ENCODE results near the gene ZNF714.
"Not testable (repeated sequence)": the region's sequence is repeated elsewhere in the genome, so short reads cannot be mapped to it uniquely, and the experiment has no call there.

ZNF714 gene

DNA sequence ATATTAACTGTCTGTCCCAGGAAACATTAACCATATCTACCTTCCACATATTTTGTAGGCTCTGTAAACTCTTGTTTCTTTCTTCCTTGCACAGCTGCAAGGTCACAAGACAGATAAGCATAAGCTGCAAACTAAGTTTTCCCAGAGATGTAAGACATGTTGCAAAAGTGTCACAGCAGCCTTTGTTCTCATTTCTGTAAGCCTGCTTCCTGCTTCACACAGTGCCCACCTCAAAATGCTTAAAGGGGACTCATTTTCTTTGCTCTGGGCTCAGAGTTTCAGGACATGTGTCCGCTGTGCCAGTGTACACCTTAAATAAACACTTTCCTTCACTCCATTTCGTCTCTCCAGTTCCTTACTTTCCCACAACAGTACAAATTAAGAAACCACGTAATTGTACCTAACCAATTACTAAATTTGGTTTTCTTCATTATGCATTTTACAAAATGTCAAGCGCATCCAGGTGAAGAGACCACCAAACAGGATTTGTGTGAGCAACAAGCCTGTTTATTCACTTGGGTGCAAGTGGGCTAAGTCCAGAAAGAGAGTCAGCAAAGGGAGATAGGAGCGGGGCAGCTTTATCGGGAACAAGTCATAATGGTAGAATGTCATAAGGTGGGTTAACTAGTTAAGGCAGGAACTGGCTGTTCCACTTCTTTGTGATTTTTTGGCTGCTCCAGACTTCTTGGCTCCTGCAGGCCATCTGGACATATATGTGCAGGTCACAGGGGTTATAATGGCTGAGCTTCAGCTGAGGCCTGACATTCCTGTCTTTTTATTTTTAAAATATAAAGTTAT lies 47.1 kb downstream of the ZNF714 start:
- TF ChIP-seq, protein P1, sequence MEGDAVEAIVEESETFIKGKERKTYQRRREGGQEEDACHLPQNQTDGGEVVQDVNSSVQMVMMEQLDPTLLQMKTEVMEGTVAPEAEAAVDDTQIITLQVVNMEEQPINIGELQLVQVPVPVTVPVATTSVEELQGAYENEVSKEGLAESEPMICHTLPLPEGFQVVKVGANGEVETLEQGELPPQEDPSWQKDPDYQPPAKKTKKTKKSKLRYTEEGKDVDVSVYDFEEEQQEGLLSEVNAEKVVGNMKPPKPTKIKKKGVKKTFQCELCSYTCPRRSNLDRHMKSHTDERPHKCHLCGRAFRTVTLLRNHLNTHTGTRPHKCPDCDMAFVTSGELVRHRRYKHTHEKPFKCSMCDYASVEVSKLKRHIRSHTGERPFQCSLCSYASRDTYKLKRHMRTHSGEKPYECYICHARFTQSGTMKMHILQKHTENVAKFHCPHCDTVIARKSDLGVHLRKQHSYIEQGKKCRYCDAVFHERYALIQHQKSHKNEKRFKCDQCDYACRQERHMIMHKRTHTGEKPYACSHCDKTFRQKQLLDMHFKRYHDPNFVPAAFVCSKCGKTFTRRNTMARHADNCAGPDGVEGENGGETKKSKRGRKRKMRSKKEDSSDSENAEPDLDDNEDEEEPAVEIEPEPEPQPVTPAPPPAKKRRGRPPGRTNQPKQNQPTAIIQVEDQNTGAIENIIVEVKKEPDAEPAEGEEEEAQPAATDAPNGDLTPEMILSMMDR (IDR thresholded peaks at IDR 0.05; ENCODE audit: insufficient read depth, low read depth, low read length, missing control alignments): no peak
- DNase-seq (ENCODE audit: low read depth): no peak
- H3K4me3 ChIP-seq (ENCODE audit: low read depth, low read length): no peak overlapping the region

DNA sequence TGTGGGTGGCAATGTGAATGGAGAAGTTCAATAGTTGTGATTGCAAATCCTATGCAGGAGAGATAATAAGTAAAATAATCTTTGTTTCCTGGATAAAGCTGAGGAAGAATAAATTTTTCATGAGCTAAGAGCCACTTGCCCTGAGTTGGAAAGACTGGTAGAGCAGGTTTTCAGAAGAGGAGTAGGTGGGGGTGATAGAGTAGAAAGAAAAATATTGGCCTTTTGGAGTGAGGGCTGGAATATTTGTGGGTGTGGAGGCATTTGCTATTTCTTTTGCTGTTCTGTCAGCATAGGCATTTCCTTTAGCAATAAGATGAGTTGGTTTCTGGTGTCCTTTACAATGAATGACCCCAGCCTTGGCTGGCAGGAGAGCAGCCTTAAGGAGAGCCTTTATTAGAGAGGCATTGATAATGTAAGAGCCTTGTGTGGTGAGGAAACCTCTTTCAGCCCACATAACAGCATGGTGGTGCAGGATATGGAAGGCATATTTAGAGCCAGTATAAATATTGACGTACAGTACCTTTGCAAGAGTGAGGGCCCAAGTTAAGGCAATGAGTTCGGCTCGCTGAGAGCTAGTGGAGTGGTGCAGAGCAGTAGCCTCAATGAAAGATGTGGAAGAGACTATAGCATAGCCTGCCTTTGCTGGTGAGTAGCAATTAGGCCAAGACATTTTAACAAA lies 48.2 kb downstream of the ZNF714 start:
- H3K4me3 ChIP-seq (ENCODE audit: low read depth, low read length): no peak overlapping the region
- TF ChIP-seq, protein P1 (IDR thresholded peaks at IDR 0.05; ENCODE audit: insufficient read depth, low read depth, low read length, missing control alignments): no peak
- DNase-seq (ENCODE audit: low read depth): no peak

DNA sequence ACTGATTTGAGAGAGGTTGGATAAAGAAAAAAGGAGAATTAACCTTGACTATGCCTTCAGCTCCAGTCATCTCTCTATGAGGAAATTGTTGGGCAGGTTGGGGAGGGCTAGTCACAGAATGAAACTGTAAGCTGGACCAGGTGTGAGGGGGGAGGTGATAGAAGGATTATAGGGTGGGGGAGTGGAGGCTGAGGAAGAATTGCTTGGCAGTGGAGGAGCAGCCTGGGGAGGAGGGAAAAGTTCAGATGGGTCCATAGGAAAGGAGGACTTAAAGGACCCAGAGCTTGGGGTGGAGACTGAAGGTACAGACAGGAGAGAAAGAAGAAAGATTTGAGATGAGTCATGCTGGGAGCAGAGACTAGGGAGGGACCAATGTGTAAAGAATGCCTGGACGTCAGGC lies 51.6 kb downstream of the ZNF714 start:
- no peak overlapping the region for H3K4me3 ChIP-seq (ENCODE audit: low read depth, low read length)
- TF ChIP-seq, protein P1 (IDR thresholded peaks at IDR 0.05; ENCODE audit: insufficient read depth, low read depth, low read length, missing control alignments): no peak

DNA sequence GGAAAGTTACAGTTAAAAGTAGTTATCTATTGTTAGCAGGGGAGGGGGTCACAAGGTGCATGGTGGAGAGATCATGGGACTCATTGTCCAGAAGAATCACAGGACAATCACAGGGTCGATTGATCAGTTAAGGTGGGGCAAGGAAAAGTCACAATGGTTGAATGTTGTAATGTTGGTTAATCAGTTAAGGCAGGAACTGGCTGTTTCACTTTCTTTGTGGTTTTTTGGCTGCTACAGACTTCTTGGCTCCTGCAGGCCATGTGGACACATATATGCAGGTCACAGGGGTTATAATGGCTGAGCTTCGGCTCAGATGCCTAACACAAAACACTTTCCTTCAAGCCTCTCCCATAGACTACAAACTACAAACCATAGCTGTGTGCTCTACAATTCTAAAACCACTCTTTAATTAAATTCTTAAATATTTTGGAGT lies 52.9 kb downstream of the ZNF714 start:
- TF ChIP-seq, protein P1 (IDR thresholded peaks at IDR 0.05; ENCODE audit: insufficient read depth, low read depth, low read length, missing control alignments): no peak
- no peak overlapping the region for H3K4me3 ChIP-seq (ENCODE audit: low read depth, low read length)
- no peak for DNase-seq (ENCODE audit: low read depth)

More for the DNA sequence above, 51.6 kb downstream of the ZNF714 start:
- DNase-seq (ENCODE audit: low read depth): no peak

DNA sequence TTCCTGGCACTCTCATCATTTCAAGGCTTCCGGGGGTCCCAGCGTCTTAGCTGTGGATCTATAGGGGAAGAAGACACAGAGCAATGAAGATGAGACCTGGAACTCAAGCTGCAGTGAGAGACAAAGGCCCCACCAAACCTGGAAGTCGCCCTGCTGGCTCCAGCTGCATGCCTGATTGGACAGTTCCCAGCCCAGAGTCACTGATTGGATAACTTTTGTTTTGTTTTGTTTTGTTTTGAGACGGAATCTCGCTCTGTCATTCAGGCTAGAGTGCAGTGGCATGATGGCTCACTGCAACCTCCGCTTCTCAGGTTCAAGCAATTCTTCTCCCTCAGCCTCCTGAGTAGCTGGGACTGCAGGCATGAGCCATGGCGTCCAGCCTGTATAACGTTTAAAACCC lies 53.4 kb downstream of the ZNF714 start:
- TF ChIP-seq, protein P1 (IDR thresholded peaks at IDR 0.05; ENCODE audit: insufficient read depth, low read depth, low read length, missing control alignments): no peak
- no peak overlapping the region for H3K4me3 ChIP-seq (ENCODE audit: low read depth, low read length)
- DNase-seq (ENCODE audit: low read depth): no peak

DNA sequence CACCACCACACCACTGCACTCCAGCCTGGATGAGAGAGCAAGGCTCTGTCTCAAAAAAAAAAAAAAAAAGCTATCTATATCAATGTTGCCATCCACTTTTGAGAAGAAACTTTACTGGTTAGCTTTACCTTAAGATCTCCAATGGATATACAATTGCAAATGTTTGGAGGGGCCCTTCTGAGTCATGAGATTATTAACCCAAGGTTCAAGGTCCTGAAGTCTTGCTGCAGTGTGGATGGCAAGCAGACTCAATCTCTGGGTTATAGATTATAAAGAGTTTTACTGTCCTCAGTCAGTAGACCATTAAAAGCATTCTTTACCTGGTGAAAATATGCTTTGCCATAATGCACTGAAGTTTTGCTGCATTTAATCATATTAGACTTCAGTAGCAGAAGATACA lies 56.1 kb downstream of the ZNF714 start:
- H3K4me3 ChIP-seq (ENCODE audit: low read depth, low read length): no peak overlapping the region
- no peak for DNase-seq (ENCODE audit: low read depth)
- TF ChIP-seq, protein P1 (IDR thresholded peaks at IDR 0.05; ENCODE audit: insufficient read depth, low read depth, low read length, missing control alignments): no peak

DNA sequence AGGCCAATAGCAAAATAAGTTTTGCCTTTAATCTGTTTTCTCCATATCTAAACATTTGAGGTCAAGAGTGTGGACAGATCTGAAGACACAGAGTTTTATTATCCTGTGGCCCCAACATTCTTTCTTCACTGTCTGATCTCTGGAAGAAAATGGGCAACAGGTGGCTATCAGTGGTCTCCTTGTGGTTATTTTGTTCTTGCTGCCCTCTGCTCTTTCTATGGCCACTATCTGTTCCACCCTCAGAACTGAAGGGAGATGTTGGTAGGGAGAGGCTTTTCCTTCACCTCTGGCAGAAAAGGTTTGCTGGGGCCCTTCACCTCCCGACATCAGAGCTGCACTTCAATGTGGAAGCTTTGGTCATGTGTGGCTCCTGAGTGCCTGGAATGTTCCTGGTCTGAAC lies 59.0 kb downstream of the ZNF714 start:
- DNase-seq (ENCODE audit: low read depth); H3K4me3 ChIP-seq (ENCODE audit: low read depth, low read length): not testable (repeated sequence)

All from GM12865 (cell line).